Activated T-helper 2 cell treated with anti-CD3 and anti-CD28 coated beads, Interferon-gamma antibody, Interleukin-2, Interleukin-4, amounts not matched to agents 10 μg/mL and 5 μg/mL and 100 μg/mL, durations not matched to agents 14 hours and 24 hours and 36 hours (primary cell): Measurements from ENCODE around the gene HTR3A. TPM values are rescaled to one million over a fixed set of nuclear protein-coding genes. Genes with fewer than 3 reads are reported as not detected.

Experiments used
- DNase-seq: peaks from one replicate; pipeline ENCODE4 v3.0.0; 2021; ENCODE audit warnings: low spot score
- H3K27ac Mint-ChIP-seq: one replicate; pipeline ENCODE4 v1.8.0; 2021; ENCODE audit warnings: mixed read lengths
- H3K27me3 Mint-ChIP-seq: one replicate; pipeline ENCODE4 v1.8.0; 2021; ENCODE audit warnings: low read depth, mixed read lengths
- H3K36me3 Mint-ChIP-seq: one replicate; pipeline ENCODE4 v1.8.0; 2021; ENCODE audit warnings: low read depth, mixed read lengths
- H3K4me1 Mint-ChIP-seq: one replicate; pipeline ENCODE4 v1.8.0; 2021; ENCODE audit warnings: low read depth, mixed read lengths
- H3K4me3 Mint-ChIP-seq: one replicate; pipeline ENCODE4 v1.8.0; 2021; ENCODE audit warnings: low read depth, mild to moderate bottlenecking, moderate library complexity, mixed read lengths
- H3K9me3 Mint-ChIP-seq: one replicate; pipeline ENCODE4 v1.8.0; 2021; ENCODE audit warnings: mixed read lengths
- intact Hi-C: fragments of 100-400 bp; cut with micrococcal nuclease; formaldehyde crosslinking; loops from one replicate; pipeline ENCODE4 v1.15.1; 2023
- total RNA-seq: library from RNA; stranded (reverse); gene quantifications from 2 replicates; pipeline ENCODE4 v1.2.3, GENCODE V29; 2022

HTR3A gene
- total RNA-seq, 1 donor from 2014 or later, result not detected

- DNase-seq, result no peak
- intact Hi-C loops, result no loop called here
- Mint-ChIP-seq H3K4me1 (no peaks in the 10 kb centered on the region), H3K27ac (no peak overlapping the region), H3K9me3 (no peaks in the 10 kb centered on the region), H3K36me3 (no peaks in the 10 kb centered on the region), H3K4me3 (no peak overlapping the region), H3K27me3 (peaks cover 2% of the 10 kb centered on the region)
Observed at GRCh38 chr11:113985906-113986305, 11.0 kb downstream of the HTR3A start.

DNA sequence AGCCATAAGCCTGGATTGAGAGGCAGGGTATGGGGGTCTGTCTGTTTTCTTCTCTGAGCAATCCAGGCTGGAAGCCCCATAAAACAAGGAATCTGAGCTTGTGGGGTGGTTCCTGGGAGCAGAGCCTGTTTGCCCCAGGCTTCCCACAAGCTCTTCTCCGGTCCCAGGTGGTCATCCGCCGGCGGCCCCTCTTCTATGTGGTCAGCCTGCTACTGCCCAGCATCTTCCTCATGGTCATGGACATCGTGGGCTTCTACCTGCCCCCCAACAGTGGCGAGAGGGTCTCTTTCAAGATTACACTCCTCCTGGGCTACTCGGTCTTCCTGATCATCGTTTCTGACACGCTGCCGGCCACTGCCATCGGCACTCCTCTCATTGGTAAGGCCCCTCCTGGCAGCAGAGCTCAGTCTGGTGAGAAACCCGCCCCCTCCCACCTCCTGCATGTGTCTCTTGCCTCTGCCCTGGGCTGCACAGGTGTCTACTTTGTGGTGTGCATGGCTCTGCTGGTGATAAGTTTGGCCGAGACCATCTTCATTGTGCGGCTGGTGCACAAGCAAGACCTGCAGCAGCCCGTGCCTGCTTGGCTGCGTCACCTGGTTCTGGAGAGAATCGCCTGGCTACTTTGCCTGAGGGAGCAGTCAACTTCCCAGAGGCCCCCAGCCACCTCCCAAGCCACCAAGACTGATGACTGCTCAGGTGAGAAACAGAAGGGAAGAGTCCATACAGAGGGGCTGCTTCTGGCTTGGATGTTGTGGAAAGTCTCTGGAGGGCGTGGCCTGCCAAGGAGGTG, 11.6 kb downstream of the HTR3A start:
- H3K9me3 Mint-ChIP-seq, result no peaks in the 10 kb centered on the region
- no peak overlapping the region for H3K4me3 Mint-ChIP-seq
- intact Hi-C loops, result no loop called here
- peaks cover 2% of the 10 kb centered on the region for H3K27me3 Mint-ChIP-seq
- DNase-seq, result no peak
- H3K27ac Mint-ChIP-seq, result no peak overlapping the region
- no peaks in the 10 kb centered on the region for H3K4me1 Mint-ChIP-seq
- H3K36me3 Mint-ChIP-seq, result no peaks in the 10 kb centered on the region

DNA sequence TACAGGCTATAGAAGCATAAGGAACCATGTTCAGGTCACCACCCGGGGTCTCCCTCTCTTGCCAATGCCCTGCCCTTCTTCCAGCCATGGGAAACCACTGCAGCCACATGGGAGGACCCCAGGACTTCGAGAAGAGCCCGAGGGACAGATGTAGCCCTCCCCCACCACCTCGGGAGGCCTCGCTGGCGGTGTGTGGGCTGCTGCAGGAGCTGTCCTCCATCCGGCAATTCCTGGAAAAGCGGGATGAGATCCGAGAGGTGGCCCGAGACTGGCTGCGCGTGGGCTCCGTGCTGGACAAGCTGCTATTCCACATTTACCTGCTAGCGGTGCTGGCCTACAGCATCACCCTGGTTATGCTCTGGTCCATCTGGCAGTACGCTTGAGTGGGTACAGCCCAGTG, 14.5 kb downstream of the HTR3A start:
- intact Hi-C loops, result no loop called here
- Mint-ChIP-seq H3K27ac (no peak overlapping the region), H3K9me3 (no peaks in the 10 kb centered on the region), H3K4me1 (no peaks in the 10 kb centered on the region), H3K4me3 (no peak overlapping the region), H3K36me3 (no peaks in the 10 kb centered on the region), H3K27me3 (peaks cover 2% of the 10 kb centered on the region)
- no peak for DNase-seq

DNA sequence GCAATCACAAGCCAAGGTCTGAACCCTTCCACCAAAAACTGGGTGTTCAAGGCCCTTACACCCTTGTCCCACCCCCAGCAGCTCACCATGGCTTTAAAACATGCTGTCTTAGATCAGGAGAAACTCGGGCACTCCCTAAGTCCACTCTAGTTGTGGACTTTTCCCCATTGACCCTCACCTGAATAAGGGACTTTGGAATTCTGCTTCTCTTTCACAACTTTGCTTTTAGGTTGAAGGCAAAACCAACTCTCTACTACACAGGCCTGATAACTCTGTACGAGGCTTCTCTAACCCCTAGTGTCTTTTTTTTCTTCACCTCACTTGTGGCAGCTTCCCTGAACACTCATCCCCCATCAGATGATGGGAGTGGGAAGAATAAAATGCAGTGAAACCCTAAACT, 15.0 kb downstream of the HTR3A start:
- Mint-ChIP-seq H3K27ac (no peak overlapping the region), H3K4me3 (no peak overlapping the region), H3K4me1 (no peaks in the 10 kb centered on the region), H3K27me3 (peaks cover 2% of the 10 kb centered on the region), H3K9me3 (no peaks in the 10 kb centered on the region), H3K36me3 (no peaks in the 10 kb centered on the region)
- intact Hi-C loops, result no loop called here
- DNase-seq, result no peak

GRCh38 chr11:113991170-113991569, 16.3 kb downstream of the HTR3A start:
- Mint-ChIP-seq H3K36me3 (no peaks in the 10 kb centered on the region), H3K4me3 (no peak overlapping the region), H3K27me3 (peaks cover 3% of the 10 kb centered on the region), H3K27ac (no peak overlapping the region), H3K9me3 (no peaks in the 10 kb centered on the region), H3K4me1 (no peaks in the 10 kb centered on the region)
- DNase-seq, result no peak
- intact Hi-C loops, result no loop called here

GRCh38 chr11:113991718-113992458, 17.0 kb downstream of the HTR3A start:
- no peak overlapping the region for H3K4me3 Mint-ChIP-seq
- no peaks in the 10 kb centered on the region for H3K36me3 Mint-ChIP-seq
- no peaks in the 10 kb centered on the region for H3K4me1 Mint-ChIP-seq
- peaks cover 5% of the 10 kb centered on the region for H3K27me3 Mint-ChIP-seq
- no peak overlapping the region for H3K27ac Mint-ChIP-seq
- no peak for DNase-seq
- no peaks in the 10 kb centered on the region for H3K9me3 Mint-ChIP-seq
- intact Hi-C loops, result no loop called here

DNA sequence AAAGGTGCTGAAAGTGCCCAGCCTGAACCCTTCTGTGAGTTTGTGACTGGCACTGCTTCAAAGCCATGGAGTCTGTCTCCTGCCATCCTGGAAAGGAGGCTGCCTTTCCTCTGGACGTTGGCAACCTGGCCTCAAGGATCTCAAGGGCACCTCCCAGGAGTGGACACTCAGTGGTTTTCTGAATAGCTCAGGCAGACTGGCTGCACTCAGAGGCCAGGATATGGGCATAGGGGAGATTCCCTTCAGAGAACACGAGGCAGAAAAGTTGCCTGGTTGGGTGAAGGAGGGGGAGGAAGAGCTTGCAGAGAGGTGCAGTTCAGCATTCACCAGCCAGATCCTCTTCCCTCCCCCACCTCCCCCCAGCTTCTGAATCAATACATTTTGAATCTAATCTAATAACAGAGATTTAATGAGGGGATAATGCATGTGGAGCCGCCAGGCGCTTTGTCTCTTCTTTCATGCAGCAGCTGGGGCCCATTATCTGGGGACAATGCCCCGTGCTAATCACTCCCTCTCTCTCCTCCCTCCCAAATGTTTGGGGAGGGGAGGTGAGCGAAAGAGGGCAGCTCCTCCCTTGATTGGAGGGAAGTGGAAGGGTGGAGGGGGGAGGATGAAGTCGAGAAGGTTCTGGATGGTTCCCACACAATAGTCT, 17.7 kb downstream of the HTR3A start:
- intact Hi-C loops, result no loop called here
- DNase-seq, result no peak
- no peak overlapping the region for H3K27ac Mint-ChIP-seq
- H3K9me3 Mint-ChIP-seq, result no peaks in the 10 kb centered on the region
- no peak overlapping the region for H3K4me3 Mint-ChIP-seq
- H3K4me1 Mint-ChIP-seq, result no peaks in the 10 kb centered on the region
- H3K36me3 Mint-ChIP-seq, result no peaks in the 10 kb centered on the region
- peaks cover 10% of the 10 kb centered on the region for H3K27me3 Mint-ChIP-seq

GRCh38 chr11:113994077-113994954, 19.4 kb downstream of the HTR3A start:
- H3K4me1 Mint-ChIP-seq, result no peaks in the 10 kb centered on the region
- no peak overlapping the region for H3K27ac Mint-ChIP-seq
- DNase-seq, result no peak
- no peaks in the 10 kb centered on the region for H3K36me3 Mint-ChIP-seq
- H3K27me3 Mint-ChIP-seq, result peaks cover 10% of the 10 kb centered on the region
- no peak overlapping the region for H3K4me3 Mint-ChIP-seq
- no peaks in the 10 kb centered on the region for H3K9me3 Mint-ChIP-seq
- intact Hi-C loops, result loop anchor here (1.0 kb wide), 2 partner anchors 42 to 267 kb away; no protein-coding TSS in a partner anchor

GRCh38 chr11:113997473-113997872, 22.6 kb downstream of the HTR3A start:
- Mint-ChIP-seq H3K36me3 (no peaks in the 10 kb centered on the region), H3K4me3 (no peak overlapping the region), H3K27me3 (peaks cover 14% of the 10 kb centered on the region), H3K4me1 (no peaks in the 10 kb centered on the region), H3K9me3 (no peaks in the 10 kb centered on the region), H3K27ac (no peak overlapping the region)
- no peak for DNase-seq
- intact Hi-C loops, result no loop called here

- Mint-ChIP-seq H3K4me1 (no peaks in the 10 kb centered on the region), H3K27ac (no peak overlapping the region), H3K4me3 (no peak overlapping the region), H3K27me3 (peaks cover 18% of the 10 kb centered on the region), H3K9me3 (no peaks in the 10 kb centered on the region), H3K36me3 (no peaks in the 10 kb centered on the region)
- DNase-seq, result no peak
- intact Hi-C loops, result no loop called here
Observed at GRCh38 chr11:113998574-113998973, 23.7 kb downstream of the HTR3A start.

DNA sequence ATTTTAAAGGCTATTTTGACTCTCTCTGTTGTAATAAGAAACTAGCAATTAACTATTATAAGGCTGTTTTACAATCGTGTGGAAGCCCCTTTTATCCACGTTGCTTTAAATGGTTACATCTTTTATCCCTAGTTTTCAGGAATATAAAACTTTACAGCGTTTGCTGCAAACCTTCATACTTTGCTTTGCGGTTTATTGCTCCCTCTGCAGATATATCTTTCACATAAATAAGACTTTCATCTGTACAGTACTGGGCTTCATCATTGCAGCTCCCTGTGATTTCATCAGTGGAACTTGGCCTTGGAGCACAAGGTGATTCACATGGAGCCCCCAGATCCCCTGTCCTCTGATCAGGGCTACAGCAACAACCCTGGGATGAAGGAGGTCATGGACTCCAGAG, 25.6 kb downstream of the HTR3A start:
- DNase-seq, result no peak
- H3K27ac Mint-ChIP-seq, result no peak overlapping the region
- H3K27me3 Mint-ChIP-seq, result peaks cover 23% of the 10 kb centered on the region
- no peak overlapping the region for H3K4me3 Mint-ChIP-seq
- no peaks in the 10 kb centered on the region for H3K36me3 Mint-ChIP-seq
- no peaks in the 10 kb centered on the region for H3K4me1 Mint-ChIP-seq
- H3K9me3 Mint-ChIP-seq, result no peaks in the 10 kb centered on the region
- intact Hi-C loops, result no loop called here

GRCh38 chr11:114001416-114001815, 26.5 kb downstream of the HTR3A start:
- Mint-ChIP-seq H3K27me3 (peaks cover 19% of the 10 kb centered on the region), H3K27ac (no peak overlapping the region), H3K9me3 (no peaks in the 10 kb centered on the region), H3K4me1 (no peaks in the 10 kb centered on the region), H3K36me3 (no peaks in the 10 kb centered on the region), H3K4me3 (no peak overlapping the region)
- intact Hi-C loops, result no loop called here
- no peak for DNase-seq
